Measurements from ENCODE around the gene KRTAP3-3.
"Not testable (repeated sequence)": the region's sequence is repeated elsewhere in the genome, so short reads cannot be mapped to it uniquely, and the experiment has no call there.

Gene KRTAP3-3

GRCh38 chr17:40993839-40994238 lies at the start of gene KRTAP3-3:
TSS of gene KRTAP3-3 (minus strand) at chr17:40994164. CDS start at chr17:40994097, 67 bp downstream.
- Histone ChIP-seq H3K9ac (ENCODE audit: low read depth in 1 of 2, low read length in 2 of 2) (no peak within 1 kb of the TSS), H3K36me3 (ENCODE audit: control insufficient read depth in 1 of 2, insufficient read depth in 2 of 2, low read length in 2 of 2) (no peaks in the 10 kb centered on the region), H3K4me1 (ENCODE audit: control insufficient read depth in 1 of 2, insufficient read depth in 2 of 2, low read length in 2 of 2) (no peaks in the 10 kb centered on the region), H3K27me3 (ENCODE audit: control insufficient read depth in 1 of 2, insufficient read depth in 2 of 2, low read length in 2 of 2) (no peaks in the 10 kb centered on the region), H3K9me3 (ENCODE audit: control insufficient read depth in 1 of 2, low read length in 2 of 2) (peaks cover 4% of the 10 kb centered on the region in 2 donors), H3K27ac (ENCODE audit: low read depth, low read length) (no peak within 1 kb of the TSS), H3K4me3 (ENCODE audit: low read depth in 1 of 2, low read length in 2 of 2) (no peak within 1 kb of the TSS)

- H3K36me3 ChIP-seq (ENCODE audit: control insufficient read depth in 1 of 2, insufficient read depth in 2 of 2, low read length in 2 of 2) = no peaks in the 10 kb centered on the region
- peaks cover 0 to 5% of the 10 kb centered on the region in 2 donors for H3K27me3 ChIP-seq (ENCODE audit: control insufficient read depth in 1 of 2, insufficient read depth in 2 of 2, low read length in 2 of 2)
- H3K27ac ChIP-seq (ENCODE audit: low read depth, low read length) = no peak overlapping the region
- H3K9ac ChIP-seq (ENCODE audit: low read depth in 1 of 2, low read length in 2 of 2) = no peak overlapping the region
- H3K4me1 ChIP-seq (ENCODE audit: control insufficient read depth in 1 of 2, insufficient read depth in 2 of 2, low read length in 2 of 2) = no peaks in the 10 kb centered on the region
- no peak overlapping the region for H3K4me3 ChIP-seq (ENCODE audit: low read depth in 1 of 2, low read length in 2 of 2)
- no peaks in the 10 kb centered on the region for H3K9me3 ChIP-seq (ENCODE audit: control insufficient read depth in 1 of 2, low read length in 2 of 2)
Measured at GRCh38 chr17:41042953-41043352, 49.0 kb upstream of the KRTAP3-3 start.

GRCh38 chr17:41040783-41041571 lies 47.0 kb upstream of the KRTAP3-3 start, which contains the start of gene KRTAP1-1:
TSS of gene KRTAP1-1 (minus strand) at chr17:41041450. CDS start at chr17:41041397, 53 bp downstream.
- H3K36me3 ChIP-seq (ENCODE audit: control insufficient read depth in 1 of 2, insufficient read depth in 2 of 2, low read length in 2 of 2); H3K4me3 ChIP-seq (ENCODE audit: low read depth in 1 of 2, low read length in 2 of 2); H3K4me1 ChIP-seq (ENCODE audit: control insufficient read depth in 1 of 2, insufficient read depth in 2 of 2, low read length in 2 of 2); H3K27me3 ChIP-seq (ENCODE audit: control insufficient read depth in 1 of 2, insufficient read depth in 2 of 2, low read length in 2 of 2); H3K9ac ChIP-seq (ENCODE audit: low read depth in 1 of 2, low read length in 2 of 2); H3K27ac ChIP-seq (ENCODE audit: low read depth, low read length); H3K9me3 ChIP-seq (ENCODE audit: control insufficient read depth in 1 of 2, low read length in 2 of 2): not testable (repeated sequence)

- H3K9ac ChIP-seq (ENCODE audit: low read depth in 1 of 2, low read length in 2 of 2) = no peak overlapping the region
- H3K4me1 ChIP-seq (ENCODE audit: control insufficient read depth in 1 of 2, insufficient read depth in 2 of 2, low read length in 2 of 2) = no peaks in the 10 kb centered on the region
- no peaks in the 10 kb centered on the region for H3K9me3 ChIP-seq (ENCODE audit: control insufficient read depth in 1 of 2, low read length in 2 of 2)
- H3K4me3 ChIP-seq (ENCODE audit: low read depth in 1 of 2, low read length in 2 of 2) = no peak overlapping the region
- peaks cover 0 to 3% of the 10 kb centered on the region in 2 donors for H3K27me3 ChIP-seq (ENCODE audit: control insufficient read depth in 1 of 2, insufficient read depth in 2 of 2, low read length in 2 of 2)
- H3K27ac ChIP-seq (ENCODE audit: low read depth, low read length) = no peak overlapping the region
- no peaks in the 10 kb centered on the region for H3K36me3 ChIP-seq (ENCODE audit: control insufficient read depth in 1 of 2, insufficient read depth in 2 of 2, low read length in 2 of 2)
Measured at GRCh38 chr17:41037853-41038350, 43.9 kb upstream of the KRTAP3-3 start.

GRCh38 chr17:41034346-41034935 lies 40.5 kb upstream of the KRTAP3-3 start, which contains the start of gene KRTAP1-3:
TSS of gene KRTAP1-3 (minus strand) at chr17:41034874. CDS start at chr17:41034821, 53 bp downstream.
- not testable (repeated sequence) for H3K27ac ChIP-seq (ENCODE audit: low read depth, low read length); H3K4me3 ChIP-seq (ENCODE audit: low read depth in 1 of 2, low read length in 2 of 2); H3K27me3 ChIP-seq (ENCODE audit: control insufficient read depth in 1 of 2, insufficient read depth in 2 of 2, low read length in 2 of 2); H3K4me1 ChIP-seq (ENCODE audit: control insufficient read depth in 1 of 2, insufficient read depth in 2 of 2, low read length in 2 of 2); H3K36me3 ChIP-seq (ENCODE audit: control insufficient read depth in 1 of 2, insufficient read depth in 2 of 2, low read length in 2 of 2); H3K9me3 ChIP-seq (ENCODE audit: control insufficient read depth in 1 of 2, low read length in 2 of 2); H3K9ac ChIP-seq (ENCODE audit: low read depth in 1 of 2, low read length in 2 of 2)

- no peak within 1 kb of the TSS for H3K27ac ChIP-seq (ENCODE audit: low read depth, low read length)
- no peaks in the 10 kb centered on the region for H3K36me3 ChIP-seq (ENCODE audit: control insufficient read depth in 1 of 2, insufficient read depth in 2 of 2, low read length in 2 of 2)
- peaks cover 0 to 3% of the 10 kb centered on the region in 2 donors for H3K27me3 ChIP-seq (ENCODE audit: control insufficient read depth in 1 of 2, insufficient read depth in 2 of 2, low read length in 2 of 2)
- H3K9ac ChIP-seq (ENCODE audit: low read depth in 1 of 2, low read length in 2 of 2) = no peak within 1 kb of the TSS
- no peak within 1 kb of the TSS for H3K4me3 ChIP-seq (ENCODE audit: low read depth in 1 of 2, low read length in 2 of 2)
- H3K4me1 ChIP-seq (ENCODE audit: control insufficient read depth in 1 of 2, insufficient read depth in 2 of 2, low read length in 2 of 2) = no peaks in the 10 kb centered on the region
- H3K9me3 ChIP-seq (ENCODE audit: control insufficient read depth in 1 of 2, low read length in 2 of 2) = no peaks in the 10 kb centered on the region
Measured at GRCh38 chr17:41029633-41030245, 35.8 kb upstream of the KRTAP3-3 start, which contains the start of gene KRTAP1-4. TSS of gene KRTAP1-4 (minus strand) at chr17:41030195. CDS start at chr17:41030078, 117 bp downstream.

GRCh38 chr17:41026715-41027471 lies 32.9 kb upstream of the KRTAP3-3 start, which contains the start of gene KRTAP1-5:
TSS of gene KRTAP1-5 (minus strand) at chr17:41027208. CDS start at chr17:41027155, 53 bp downstream.
- H3K4me1 ChIP-seq (ENCODE audit: control insufficient read depth in 1 of 2, insufficient read depth in 2 of 2, low read length in 2 of 2) = no peaks in the 10 kb centered on the region
- H3K9me3 ChIP-seq (ENCODE audit: control insufficient read depth in 1 of 2, low read length in 2 of 2) = no peaks in the 10 kb centered on the region
- no peak within 1 kb of the TSS for H3K9ac ChIP-seq (ENCODE audit: low read depth in 1 of 2, low read length in 2 of 2)
- no peaks in the 10 kb centered on the region for H3K36me3 ChIP-seq (ENCODE audit: control insufficient read depth in 1 of 2, insufficient read depth in 2 of 2, low read length in 2 of 2)
- H3K27me3 ChIP-seq (ENCODE audit: control insufficient read depth in 1 of 2, insufficient read depth in 2 of 2, low read length in 2 of 2) = peaks cover 0 to 3% of the 10 kb centered on the region in 2 donors
- H3K4me3 ChIP-seq (ENCODE audit: low read depth in 1 of 2, low read length in 2 of 2) = no peak within 1 kb of the TSS
- no peak within 1 kb of the TSS for H3K27ac ChIP-seq (ENCODE audit: low read depth, low read length)

GRCh38 chr17:41024697-41025096 lies 30.7 kb upstream of the KRTAP3-3 start:
- H3K9me3 ChIP-seq (ENCODE audit: control insufficient read depth in 1 of 2, low read length in 2 of 2) = no peaks in the 10 kb centered on the region
- no peak overlapping the region for H3K27ac ChIP-seq (ENCODE audit: low read depth, low read length)
- no peak overlapping the region for H3K4me3 ChIP-seq (ENCODE audit: low read depth in 1 of 2, low read length in 2 of 2)
- peaks cover 0 to 3% of the 10 kb centered on the region in 2 donors for H3K27me3 ChIP-seq (ENCODE audit: control insufficient read depth in 1 of 2, insufficient read depth in 2 of 2, low read length in 2 of 2)
- no peaks in the 10 kb centered on the region for H3K36me3 ChIP-seq (ENCODE audit: control insufficient read depth in 1 of 2, insufficient read depth in 2 of 2, low read length in 2 of 2)
- no peak overlapping the region for H3K9ac ChIP-seq (ENCODE audit: low read depth in 1 of 2, low read length in 2 of 2)
- no peaks in the 10 kb centered on the region for H3K4me1 ChIP-seq (ENCODE audit: control insufficient read depth in 1 of 2, insufficient read depth in 2 of 2, low read length in 2 of 2)

- no peaks in the 10 kb centered on the region for H3K9me3 ChIP-seq (ENCODE audit: control insufficient read depth in 1 of 2, low read length in 2 of 2)
- H3K4me1 ChIP-seq (ENCODE audit: control insufficient read depth in 1 of 2, insufficient read depth in 2 of 2, low read length in 2 of 2) = no peaks in the 10 kb centered on the region
- H3K9ac ChIP-seq (ENCODE audit: low read depth in 1 of 2, low read length in 2 of 2) = no peak overlapping the region
- H3K4me3 ChIP-seq (ENCODE audit: low read depth in 1 of 2, low read length in 2 of 2) = no peak overlapping the region
- H3K36me3 ChIP-seq (ENCODE audit: control insufficient read depth in 1 of 2, insufficient read depth in 2 of 2, low read length in 2 of 2) = no peaks in the 10 kb centered on the region
- no peak overlapping the region for H3K27ac ChIP-seq (ENCODE audit: low read depth, low read length)
- no peaks in the 10 kb centered on the region for H3K27me3 ChIP-seq (ENCODE audit: control insufficient read depth in 1 of 2, insufficient read depth in 2 of 2, low read length in 2 of 2)
Measured at GRCh38 chr17:41020336-41020735, 26.4 kb upstream of the KRTAP3-3 start.

Data from duodenal mucosa (tissue), 2 donors.